K562 (cell line): ENCODE results near the gene ASPRV1. TPM values are rescaled to one million over a fixed set of nuclear protein-coding genes. Genes with fewer than 3 reads are reported as not detected.

Experiments used
- ATF6 ChIP-seq: sonication (generic); formaldehyde crosslinking; IDR thresholded peaks from 2 replicates; pipeline ENCODE4 v1.4.0; 2020; ENCODE audit warnings: mild to moderate bottlenecking, missing genetic modification reagents
- CC2D1A ChIP-seq: fragments of 450-650 bp; IDR thresholded peaks from 2 replicates; pipeline ENCODE4 v1.6.1; 2017; ENCODE audit warnings: mild to moderate bottlenecking
- CUX1 ChIP-seq: fragments of 200-800 bp; sonication (Bioruptor generic); IDR thresholded peaks from 2 replicates; pipeline ENCODE4 v1.6.1; 2016; ENCODE audit warnings: missing genetic modification characterization, missing compliant biosample characterization
- CXXC5 ChIP-seq: fragments of 250-450 bp; sonication (Bioruptor Pico); IDR thresholded peaks from 2 replicates; pipeline ENCODE4 v1.8.0; 2022; ENCODE audit warnings: inconsistent platforms, mild to moderate bottlenecking, moderate library complexity
- FOXK2 ChIP-seq, 2 experiments: fragments of 450-650 bp; IDR thresholded peaks in 1 of 2; conservative IDR thresholded peaks in 1 of 2; 2 replicates each; pipeline ENCODE4 v1.6.1; 2016; ENCODE audit warnings: low read depth in 2 of 2, mild to moderate bottlenecking in 1 of 2
- ILK ChIP-seq: fragments of 450-650 bp; IDR thresholded peaks from 2 replicates; pipeline ENCODE4 v1.6.1; 2016; ENCODE audit warnings: missing genetic modification characterization, low read depth, mild to moderate bottlenecking, missing compliant biosample characterization, moderate library complexity, borderline replicate concordance
- KAT7 ChIP-seq: sonication (generic); formaldehyde crosslinking; IDR thresholded peaks from 2 replicates; pipeline ENCODE4 v1.8.0; 2022; ENCODE audit warnings: missing genetic modification reagents, mild to moderate bottlenecking, borderline replicate concordance
- POU5F1 ChIP-seq: fragments of 150-350 bp; IDR thresholded peaks from 2 replicates; pipeline ENCODE4 v1.6.1; 2014; ENCODE audit warnings: borderline replicate concordance, low read length, low read depth, mild to moderate bottlenecking; ENCODE audit not compliant: partially characterized antibody
- PREB ChIP-seq: sonication (generic); formaldehyde crosslinking; IDR thresholded peaks from 2 replicates; pipeline ENCODE4 v1.8.1; 2023; ENCODE audit warnings: mild to moderate bottlenecking, missing genetic modification reagents
- PTBP1 ChIP-seq: fragments of 200-400 bp; formaldehyde crosslinking; IDR thresholded peaks from 2 replicates; pipeline ENCODE4 v1.6.1; 2017; ENCODE audit warnings: low read depth, low read length
- RBM17 ChIP-seq: fragments of 200-400 bp; formaldehyde crosslinking; IDR thresholded peaks from 2 replicates; pipeline ENCODE4 v1.6.1; 2017; ENCODE audit warnings: low read depth, mild to moderate bottlenecking, low read length, borderline replicate concordance
- ZBTB11 ChIP-seq, 3 experiments: fragments of 200-800 bp in 1 of 3; fragments of 250-450 bp in 1 of 3; fragments of 450-650 bp in 1 of 3; sonication (Bioruptor Pico) in 1 of 3; sonication (Bioruptor generic) in 1 of 3; formaldehyde crosslinking in 1 of 3; IDR thresholded peaks; 2 replicates each; pipeline versions ENCODE4 v1.6.1 to v1.8.0; 2016 to 2022; ENCODE audit warnings: mild to moderate bottlenecking in 2 of 3, missing genetic modification characterization in 2 of 3, missing compliant biosample characterization in 1 of 3, moderate library complexity in 1 of 3
- ZNF445 ChIP-seq: fragments of 250-450 bp; sonication (Bioruptor Pico); IDR thresholded peaks from 2 replicates; pipeline ENCODE4 v1.4.0; 2020; ENCODE audit warnings: low read depth, mild to moderate bottlenecking, moderate library complexity
- polyA plus RNA-seq, 8 experiments: library from polyadenylated mRNA; depleted of rRNA in 4 of 8; stranded (reverse) in 5 of 8; unstranded in 3 of 8; fragments of >200 nt; fragmentation: Nextera tagmentation in 2 of 8; fragmentation: Illumina TruSeq in 1 of 8; extraction: Ambion mirVana in 2 of 8; extraction: Trizol in 1 of 8; gene quantifications; 2 replicates each; pipeline versions ENCODE4 v1.2.1 to v1.2.3, GENCODE V29; 2011 to 2014; ENCODE audit warnings: inconsistent platforms in 1 of 8, missing spikeins in 1 of 8
- total RNA-seq, 7 experiments: library from RNA; depleted of rRNA in 6 of 7; stranded (reverse); fragments of >200 nt in 6 of 7; fragmentation: Illumina TruSeq in 2 of 7; extraction: Trizol in 2 of 7; gene quantifications; 2 replicates each; pipeline versions ENCODE4 v1.2.1 to v1.2.3, GENCODE V29; 2011 to 2021; ENCODE audit warnings: low replicate concordance in 1 of 7

The ASPRV1 gene
- total and polyA plus RNA-seq, 9 of the 15 experiments (the other 6 are each of a cell fraction or from before 2014, with no cell fraction given), result 0.17 to 0.72 (median 0.47) TPM; not detected in 1

GRCh38 chr2:69997015-69997830, 35.8 kb upstream of the ASPRV1 start (continued):
- no peak for TF ChIP-seq KAT7 (CRISPR knock-in tag)
- 0 out of 2 replicates have a peak, but pooled peaks have one; percentile 19 for TF ChIP-seq CXXC5
- TF ChIP-seq FOXK2 (conservative IDR thresholded peaks at IDR 0.05 in 1 of 2, IDR thresholded peaks at IDR 0.05 in 1 of 2; ENCODE audit: low read depth in 2 of 2), result peak in 1 of 2 experiments; percentile 42; a peak in 1 of 4 replicates
- TF ChIP-seq ZBTB11 (CRISPR knock-in tag; IDR thresholded peaks at IDR 0.05), result peak in 1 of 3 experiments; percentile 48; a peak in 1 of 6 replicates
- TF ChIP-seq CC2D1A, result peak; percentile 58; the same call in 1 of the 2 replicates
- 0 out of 2 replicates have a peak, but pooled peaks have one; percentile 15 for TF ChIP-seq ZNF445 (CRISPR knock-in tag)
- no peak for TF ChIP-seq RBM17
- TF ChIP-seq POU5F1, result no peak
- no peak for TF ChIP-seq ATF6 (CRISPR knock-in tag)
- no peak for TF ChIP-seq ILK (tag)
- no peak for TF ChIP-seq PREB (CRISPR knock-in tag)
- no peak for TF ChIP-seq CUX1
- no peak for TF ChIP-seq PTBP1
